CD4-positive, alpha-beta T cell treated with Interleukin-15 for 1 hour (primary cell): Measurements from ENCODE around the gene ESCO1.

ENCODE experiments used
- DNase-seq: peaks from one replicate; pipeline ENCODE4 v3.0.0-alpha.2; 2020

Gene ESCO1

DNA sequence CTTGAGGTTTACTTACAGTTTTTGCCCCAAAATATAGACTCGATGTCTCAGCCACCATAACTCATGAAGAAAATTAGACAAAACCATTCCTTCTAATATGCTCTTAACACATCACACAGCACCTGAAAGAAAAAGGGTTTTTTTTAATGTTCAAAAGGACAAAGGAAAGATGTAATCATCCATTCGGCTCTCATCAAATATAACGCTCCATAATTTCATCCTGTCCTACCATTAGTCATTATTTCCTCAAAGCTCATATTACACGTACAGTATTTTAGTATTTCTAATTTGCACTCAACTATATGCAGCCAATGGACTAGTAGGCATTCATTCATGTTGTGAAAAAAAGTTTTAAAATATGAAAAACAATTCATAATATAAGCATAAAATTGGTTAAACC, 24.8 kb downstream of the ESCO1 start:
- no peak for DNase-seq

DNA sequence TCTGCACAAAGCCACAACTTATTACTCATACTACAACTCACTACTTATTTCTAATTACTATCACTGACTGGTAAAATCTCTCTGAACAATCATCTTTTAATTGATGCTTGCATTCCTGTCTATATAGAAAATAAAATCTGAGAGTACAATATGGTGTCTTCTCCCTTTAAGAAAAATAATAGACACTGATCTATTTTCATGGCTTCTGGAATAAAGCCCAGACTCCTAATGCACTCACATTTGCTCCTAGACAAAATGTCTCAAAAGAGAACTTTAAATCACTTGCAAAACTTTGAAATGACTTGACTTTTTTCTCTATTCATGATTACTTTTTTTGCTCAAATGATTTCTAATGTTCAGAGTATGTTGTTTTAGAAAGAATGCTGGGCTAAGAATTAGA, 28.7 kb downstream of the ESCO1 start:
- no peak for DNase-seq

DNA sequence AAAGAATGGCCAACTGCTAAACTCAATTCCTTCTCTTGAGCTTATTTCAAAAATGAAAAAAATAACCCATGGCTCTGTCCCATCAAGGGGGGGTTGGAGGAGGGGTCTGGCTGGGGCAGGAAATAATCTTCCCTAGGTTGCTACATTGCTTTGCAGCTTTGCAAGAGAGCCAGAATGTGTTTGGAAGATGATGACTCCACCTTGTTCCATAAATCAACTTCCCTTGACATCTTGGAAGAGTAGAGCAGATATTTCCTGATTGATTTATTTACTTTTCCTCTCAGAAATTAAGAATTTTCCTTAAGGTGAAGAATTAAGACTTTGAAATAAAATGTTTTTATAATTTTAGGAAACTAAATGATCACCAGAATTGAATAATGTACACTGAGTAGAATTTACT, 41.3 kb downstream of the ESCO1 start:
- DNase-seq: no peak

DNA sequence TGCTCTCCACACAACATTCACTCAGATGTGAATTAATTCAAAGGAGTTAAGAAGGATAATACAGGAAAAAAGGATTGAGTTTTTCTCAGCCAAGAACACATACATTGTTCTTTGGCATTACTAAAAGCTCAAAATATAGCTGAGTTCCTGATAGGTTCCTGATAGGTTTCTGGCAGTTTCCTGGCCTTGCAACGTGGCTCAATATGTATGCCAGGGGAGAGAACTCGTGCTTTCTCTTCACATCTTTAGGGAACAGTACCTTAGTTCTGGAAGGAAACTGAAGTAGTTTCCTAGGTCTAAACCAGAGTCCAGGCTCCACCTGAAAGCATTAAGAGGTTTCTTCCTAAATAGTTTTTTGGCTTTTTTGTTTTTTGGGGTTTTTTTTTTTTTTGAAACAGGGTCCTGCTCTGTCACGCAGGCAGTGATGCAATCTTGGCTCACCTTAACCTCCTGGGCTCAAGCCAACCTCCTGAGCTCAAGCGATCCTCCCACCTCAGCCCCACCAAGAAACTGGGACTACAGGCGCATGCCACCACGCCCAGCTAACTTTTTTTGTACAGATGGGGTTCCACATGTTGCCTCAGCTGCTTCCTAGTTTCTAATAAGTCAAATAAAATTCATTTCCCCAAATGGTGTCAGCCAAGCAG, 42.8 kb downstream of the ESCO1 start:
- no peak for DNase-seq

DNA sequence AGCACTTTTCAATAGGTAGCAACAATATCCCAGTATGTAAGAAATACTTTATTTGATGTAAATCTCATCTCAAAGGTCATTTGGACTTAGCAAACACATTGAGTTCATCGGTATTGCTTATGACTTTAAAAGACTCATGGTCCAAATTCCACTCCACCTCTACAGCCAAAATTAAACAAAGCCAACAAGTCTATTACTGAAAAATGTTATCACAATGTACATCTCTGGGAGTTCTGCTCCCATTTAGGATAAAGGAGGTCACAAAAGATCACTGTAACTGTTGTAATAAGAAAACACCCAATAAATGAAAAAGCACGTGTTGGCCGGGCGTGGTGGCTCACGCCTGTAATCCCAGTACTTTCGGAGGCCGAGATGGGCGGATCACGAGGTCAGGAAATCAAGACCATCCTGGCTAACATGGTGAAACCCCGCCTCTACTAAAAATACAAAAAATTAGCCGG, 50.0 kb downstream of the ESCO1 start:
- no peak for DNase-seq

DNA sequence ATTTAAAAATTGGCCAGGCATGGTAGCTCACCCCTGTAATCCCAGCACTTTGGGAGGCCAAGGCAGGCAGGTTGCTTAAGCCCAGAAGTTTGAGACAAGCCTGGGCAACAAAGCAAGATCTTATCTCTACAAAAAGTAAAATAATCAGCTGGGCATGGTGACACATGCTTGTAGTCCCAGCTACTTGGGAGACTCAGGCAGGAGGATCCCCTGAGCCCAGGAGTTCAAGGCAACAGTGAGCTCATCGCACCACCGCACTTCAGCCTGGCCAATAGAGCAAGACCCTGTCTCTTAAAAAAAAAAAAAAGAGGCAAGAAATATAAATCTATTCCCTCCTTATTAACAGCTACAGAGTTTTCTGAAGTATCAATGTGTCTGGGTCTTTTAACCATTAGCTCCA, 51.9 kb downstream of the ESCO1 start:
- DNase-seq: no peak

DNA sequence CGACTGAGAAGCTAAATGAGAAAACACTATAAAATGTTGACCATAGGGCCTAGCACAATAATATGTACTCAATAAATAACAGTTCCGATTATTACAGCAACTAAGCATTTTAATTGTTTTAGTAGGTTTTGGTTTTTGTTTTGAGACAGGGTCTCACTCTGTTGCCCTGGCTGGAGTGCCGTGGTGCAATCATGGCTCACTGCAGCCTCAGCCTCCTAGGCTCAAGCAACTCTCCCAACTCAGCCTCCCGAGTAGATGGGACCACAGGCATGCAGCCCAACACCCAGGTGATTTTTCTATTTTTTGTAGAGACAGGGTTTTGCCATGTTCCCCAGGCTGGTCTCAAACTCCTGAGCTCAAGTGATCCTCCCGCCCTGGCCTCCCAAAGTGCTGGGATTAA, 54.1 kb downstream of the ESCO1 start:
- no peak for DNase-seq

DNA sequence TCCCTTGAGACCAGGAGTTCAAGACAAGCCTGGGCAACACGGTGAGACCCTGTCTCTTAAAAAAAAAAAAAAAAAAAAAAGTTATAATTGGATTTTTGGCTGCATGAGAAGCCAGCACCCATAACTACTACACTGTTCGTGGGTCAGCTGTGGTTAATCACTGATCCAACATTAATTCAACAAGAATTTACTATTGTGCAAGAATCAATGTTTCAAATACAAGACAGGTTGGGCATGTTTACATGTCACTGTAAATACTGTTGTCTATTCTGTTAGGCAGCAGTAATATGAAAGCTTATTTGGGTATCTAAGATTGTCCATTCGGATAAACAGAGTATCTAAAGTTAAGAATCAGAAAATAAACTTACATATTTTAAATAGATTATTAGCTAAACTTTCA, 62.3 kb downstream of the ESCO1 start:
- no peak for DNase-seq

DNA sequence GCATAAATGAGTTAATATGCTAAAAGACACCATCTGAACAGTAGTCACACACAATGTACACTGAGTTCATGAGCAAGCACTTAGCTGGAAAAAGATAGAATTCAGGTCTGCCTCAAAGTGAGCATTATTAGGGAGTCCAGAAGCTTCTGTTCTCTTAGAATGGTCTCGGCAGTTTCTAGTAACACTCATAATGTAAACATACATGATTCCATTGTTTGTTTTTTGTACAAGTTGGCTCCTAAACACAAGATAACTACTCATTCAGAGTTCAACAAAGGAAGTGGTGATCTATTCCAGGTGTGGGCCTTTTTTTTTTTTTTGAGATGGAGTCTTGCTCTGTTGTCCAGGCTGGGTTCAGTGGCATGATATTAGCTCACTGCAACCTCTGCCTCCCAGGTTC, 66.2 kb downstream of the ESCO1 start:
- DNase-seq: no peak

DNA sequence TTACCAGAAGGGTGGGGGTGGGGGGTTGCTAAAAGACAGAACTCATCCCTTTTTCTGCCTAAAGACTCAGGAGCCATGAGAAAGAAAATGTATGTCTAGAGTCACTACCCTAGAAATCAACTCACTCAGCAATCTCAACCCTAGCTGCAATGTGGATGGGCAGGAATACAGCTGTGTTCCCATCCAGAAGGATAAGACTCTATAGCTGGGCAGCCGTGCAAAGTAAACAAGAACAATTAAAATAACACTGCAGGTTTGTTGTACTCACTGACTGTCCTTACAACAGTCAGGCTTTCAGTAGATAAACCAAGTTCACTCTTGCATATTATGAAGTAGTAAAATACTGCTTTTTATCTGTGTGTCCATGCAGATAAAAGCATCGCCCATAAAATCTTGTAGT, 74.0 kb downstream of the ESCO1 start:
- DNase-seq: no peak

DNA sequence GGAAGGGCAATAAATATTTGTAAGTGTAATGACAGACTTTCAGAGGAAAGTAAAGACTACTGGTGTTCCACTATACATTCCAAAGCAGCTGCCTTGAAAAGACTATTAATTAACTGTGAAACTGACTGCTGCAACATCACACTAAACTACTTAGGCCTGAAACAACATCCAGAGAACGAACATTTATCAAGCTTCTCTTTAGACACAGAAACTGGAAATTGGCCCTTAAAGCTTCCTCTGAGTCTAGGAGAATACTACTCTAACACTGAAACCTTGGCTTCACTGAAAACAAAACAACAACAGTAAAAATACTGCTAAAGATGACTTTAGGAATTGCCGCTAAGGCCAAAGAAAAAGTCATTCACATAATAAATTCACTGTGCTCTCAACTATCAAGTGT, 74.6 kb downstream of the ESCO1 start:
- DNase-seq: no peak

DNA sequence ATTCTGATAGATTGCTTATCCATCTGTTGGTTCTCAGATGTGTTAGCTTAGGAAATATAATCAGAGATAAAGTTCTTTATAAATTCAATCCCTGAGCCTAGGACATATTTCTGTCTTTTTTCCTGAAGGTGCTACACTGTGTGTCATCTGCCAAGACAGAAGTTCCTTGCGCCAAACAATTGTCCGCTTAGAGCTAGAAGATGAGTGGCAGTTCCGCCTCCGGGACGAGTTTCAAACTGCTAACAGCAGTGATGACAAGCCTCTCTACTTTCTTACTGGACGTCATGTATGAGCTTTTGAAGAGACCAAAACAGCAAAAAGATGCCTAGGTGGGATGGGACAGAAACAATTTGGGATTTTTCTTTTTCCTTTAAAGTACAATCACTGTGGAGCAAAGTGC, 78.0 kb downstream of the ESCO1 start:
- DNase-seq: no peak

DNA sequence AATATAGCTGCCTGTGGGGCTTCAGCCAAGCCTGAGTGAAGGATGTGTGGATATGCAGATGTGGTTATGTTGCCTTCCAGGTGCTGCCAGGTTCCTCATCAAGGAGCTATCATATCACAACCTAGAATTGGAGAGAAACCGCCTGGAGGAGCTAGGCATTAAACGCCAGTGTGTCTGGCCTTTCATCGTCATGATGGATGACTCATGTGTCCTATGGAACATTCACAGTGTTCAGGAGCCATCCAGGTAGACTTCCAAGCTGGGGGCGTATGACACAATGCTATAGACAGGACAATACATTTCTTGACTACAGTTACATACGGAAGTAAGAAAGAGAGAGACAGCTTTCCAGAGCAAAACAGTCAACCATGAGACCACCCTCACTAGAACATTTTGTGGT, 86.8 kb downstream of the ESCO1 start:
- no peak for DNase-seq

DNA sequence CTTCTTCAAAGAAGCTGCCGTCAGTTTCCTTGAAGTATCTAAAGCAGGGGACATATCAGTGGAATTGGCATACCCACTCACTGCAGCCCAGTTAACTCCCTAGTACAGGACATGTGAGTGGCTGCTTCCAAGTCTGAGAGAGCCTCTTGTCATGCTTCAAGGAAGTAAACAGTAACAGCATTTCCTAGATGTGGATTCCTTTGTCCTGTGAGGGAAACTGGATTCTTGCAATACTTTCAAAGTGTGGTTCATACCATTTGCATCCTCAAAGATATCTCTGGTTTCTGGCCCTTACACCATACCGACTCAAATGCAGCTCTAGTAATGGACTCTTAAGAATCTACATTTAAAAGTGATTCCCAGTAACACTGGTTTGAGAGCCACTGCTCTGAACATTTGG, 87.2 kb downstream of the ESCO1 start:
- no peak for DNase-seq

DNA sequence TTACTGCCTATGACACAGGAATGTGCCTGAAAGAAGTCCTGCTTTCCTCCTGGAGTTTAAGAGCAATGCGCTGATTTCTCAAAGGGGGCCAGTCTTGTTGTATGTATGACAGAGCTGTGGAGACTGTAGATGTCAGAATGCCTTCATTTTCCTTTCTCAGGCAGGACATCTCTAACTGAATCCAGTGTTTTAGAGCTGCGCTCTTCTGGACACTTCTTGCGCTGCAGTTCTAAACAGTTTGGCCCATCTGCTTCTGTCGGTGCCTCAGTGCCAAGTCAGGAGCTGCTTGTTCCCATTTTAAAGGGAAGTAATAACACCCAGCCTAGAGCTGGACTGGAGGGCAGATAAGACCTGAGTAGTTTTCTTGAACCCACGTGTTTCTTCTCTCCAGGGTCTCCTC, 91.4 kb downstream of the ESCO1 start:
- no peak for DNase-seq

DNA sequence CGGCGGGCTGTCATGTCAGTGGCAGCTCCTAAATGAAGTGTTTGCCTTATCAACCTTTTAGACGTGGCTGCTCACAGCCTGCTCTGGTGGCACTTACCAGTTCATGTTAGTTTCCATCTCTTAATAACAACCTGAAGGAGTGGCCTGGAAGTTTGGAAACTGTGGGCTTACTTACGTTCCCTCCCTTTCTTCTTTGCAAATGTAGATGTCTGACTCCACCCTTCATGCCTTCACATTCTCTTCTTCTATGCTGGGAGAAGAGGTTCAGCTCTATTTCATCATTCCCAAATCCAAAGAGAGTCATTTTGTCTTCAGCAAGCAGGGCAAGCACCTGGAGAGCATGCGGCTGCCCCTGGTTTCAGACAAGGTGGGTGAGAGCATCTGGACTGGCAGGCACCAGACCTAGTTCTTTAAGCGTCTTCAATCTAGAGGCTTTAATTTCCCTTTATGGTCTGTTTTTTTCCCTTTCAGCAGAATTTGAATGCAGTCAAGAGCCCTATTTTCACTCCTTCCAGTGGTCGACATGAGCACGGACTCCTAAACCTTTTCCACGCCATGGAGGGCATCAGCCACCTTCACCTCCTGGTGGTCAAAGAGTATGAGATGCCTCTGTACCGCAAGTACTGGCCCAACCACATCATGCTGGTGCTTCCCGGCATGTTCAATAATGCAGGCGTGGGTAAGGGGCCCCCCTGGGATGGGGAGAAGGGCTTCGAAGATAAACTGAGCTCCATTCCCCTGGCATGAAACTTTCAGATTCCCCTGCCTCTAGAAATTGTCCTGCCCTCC, 92.4 kb downstream of the ESCO1 start:
- no peak for DNase-seq

DNA sequence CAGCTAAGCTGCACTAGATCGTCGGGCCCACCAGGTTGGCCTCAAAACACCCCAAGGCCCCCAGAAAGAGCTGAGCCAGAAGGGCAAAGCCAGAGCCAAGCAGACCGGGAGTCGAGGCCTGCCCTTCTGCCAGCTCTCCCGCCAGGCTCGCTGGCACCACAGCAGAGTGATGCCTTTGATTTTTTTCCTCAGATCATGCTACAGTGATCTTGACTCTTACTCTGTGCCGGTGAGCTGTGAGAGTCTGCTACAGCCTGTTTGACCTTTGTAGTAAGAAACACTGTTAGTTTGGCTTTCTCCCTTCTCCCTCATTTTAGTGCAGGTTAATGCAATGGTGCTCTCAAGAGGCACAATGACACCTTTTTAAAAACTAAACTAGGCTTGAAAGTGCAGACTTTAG, 97.8 kb downstream of the ESCO1 start:
- DNase-seq: no peak

DNA sequence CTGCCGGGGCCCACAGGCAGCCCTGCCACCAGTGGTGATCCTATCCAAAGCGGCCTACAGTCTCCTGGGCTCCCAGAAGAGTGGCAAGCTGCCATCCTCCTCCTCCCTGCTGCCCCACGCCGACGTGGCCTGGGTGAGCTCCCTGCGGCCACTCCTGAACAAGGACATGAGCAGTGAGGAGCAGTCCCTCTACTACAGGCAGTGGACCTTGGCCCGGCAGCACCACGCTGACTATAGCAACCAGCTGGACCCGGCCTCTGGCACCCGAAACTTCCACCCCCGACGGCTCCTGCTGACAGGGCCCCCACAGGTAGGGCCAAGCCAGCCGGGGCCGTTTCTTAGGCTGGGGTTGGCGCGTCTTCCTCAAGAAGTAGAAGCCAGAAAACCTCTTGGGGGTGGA, 100.5 kb downstream of the ESCO1 start:
- DNase-seq: no peak

DNA sequence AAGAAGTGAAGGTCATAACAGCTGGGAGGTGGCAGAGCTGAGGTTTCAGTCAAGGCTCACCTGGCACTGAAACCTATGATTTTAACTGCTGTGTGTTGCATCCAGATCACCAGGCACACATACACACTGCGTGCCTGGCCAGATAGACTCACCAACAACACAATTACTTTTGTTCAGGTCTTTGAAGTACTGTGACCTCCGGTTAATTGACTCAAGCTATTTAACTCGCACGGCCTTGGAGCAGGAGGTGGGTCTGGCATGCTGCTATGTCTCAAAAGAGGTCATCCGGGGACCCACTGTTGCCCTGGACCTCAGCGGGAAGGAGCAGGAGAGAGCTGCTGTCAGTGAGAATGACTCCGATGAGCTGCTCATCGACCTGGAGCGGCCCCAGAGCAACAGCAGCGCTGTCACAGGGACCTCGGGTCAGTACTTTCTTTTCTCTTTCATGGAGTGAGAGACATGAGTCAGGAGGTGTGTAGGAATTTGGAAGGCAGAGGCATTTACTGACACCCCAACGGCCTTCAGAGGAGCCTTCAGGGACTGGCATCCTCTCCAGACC, 104.1 kb downstream of the ESCO1 start:
- DNase-seq: no peak

DNA sequence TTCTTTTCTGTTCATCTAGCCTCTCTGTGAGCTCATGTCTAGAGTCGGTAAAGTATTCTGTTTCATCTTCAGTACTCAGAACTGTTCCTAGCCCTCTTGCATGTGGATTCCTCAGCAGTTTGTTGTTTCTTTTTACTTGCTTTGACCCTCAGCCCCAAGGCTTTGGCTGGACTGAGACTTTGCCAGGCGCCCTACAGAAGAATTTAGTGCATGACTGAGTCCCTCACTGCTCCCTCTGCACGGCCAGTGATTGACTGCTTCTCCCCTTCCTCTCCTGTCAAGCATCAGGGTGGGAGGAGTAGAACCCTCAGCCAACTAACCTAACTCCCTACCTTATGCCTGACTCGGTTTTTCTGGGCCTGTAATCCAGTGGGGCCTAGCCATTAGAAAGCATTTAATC, 109.8 kb downstream of the ESCO1 start:
- no peak for DNase-seq

DNA sequence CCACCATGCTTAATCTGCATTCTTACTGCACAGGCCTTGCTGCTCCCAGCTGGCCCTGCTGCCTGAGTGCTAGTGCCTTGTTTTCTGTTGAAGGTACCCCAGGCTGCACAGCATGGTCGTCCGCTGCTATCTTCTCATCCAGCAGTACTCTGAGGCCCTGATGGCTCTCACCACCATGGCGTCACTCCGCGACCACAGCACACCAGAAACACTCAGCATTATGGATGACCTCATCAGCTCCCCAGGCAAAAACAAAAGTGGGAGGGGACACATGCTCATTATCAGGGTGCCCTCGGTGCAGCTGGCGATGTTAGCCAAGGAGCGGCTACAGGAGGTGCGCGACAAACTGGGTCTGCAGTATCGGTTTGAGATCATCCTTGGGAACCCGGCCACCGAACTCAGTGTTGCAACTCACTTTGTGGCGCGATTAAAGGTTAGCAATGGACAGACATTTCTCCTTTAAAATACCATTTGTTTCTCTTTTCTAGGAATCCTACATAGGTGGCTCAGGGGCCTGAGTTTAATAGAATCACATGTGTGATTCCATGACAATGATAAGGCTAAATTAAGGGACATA, 110.5 kb downstream of the ESCO1 start:
- DNase-seq: no peak

DNA sequence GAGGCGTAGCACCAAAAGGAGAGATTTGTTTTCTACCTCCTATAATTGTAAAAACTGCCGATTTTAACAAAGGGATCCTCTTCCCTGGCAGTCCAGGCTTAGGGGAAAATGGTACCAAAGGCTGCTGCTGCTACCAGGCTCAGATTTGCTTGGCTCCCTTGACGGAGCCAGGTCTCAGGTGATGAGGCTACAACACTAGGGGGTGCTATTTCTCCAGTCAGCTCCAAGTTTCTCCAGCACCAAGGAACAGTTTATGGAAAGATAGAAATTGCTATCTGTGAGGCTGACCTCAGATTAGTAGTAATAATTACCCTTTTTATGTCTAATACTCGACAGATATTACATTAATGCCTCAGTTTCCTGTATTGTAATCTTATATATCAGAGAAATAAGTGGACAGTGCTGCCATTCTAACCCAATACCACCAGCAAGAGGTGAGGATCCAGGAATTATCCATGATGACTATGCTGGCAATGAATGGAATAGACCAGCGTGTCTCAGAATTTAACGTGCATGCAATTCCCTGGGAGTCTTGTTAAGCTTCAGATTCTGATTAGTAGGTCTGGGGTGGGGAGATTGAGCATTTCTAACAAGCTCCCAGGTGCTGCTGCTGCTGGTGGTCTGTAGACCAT, 111.3 kb downstream of the ESCO1 start:
- DNase-seq: no peak

DNA sequence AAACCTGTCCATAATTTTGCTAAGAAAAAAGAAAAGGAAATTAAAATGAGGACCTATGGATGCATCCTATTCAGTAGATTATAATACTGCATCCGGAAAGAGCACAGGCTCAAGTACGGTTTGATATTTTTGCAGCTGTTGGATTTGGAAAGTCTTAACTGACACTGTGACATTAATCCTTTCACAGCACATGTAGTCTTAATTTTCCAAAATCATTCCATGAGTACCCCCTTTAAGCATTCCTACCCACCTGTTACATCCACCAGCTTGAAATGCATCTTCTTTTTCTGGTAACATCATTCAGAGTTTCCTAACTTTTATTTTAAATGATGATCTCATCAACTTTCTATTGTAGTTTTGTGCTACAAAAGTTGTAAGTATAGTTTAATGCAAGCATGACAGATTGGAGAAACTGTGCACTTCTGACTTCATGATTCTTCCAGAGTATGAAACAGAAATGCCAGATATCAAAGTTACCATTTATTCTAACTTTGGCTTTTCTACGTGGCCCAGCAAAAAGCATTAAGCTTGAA, 113.5 kb downstream of the ESCO1 start:
- no peak for DNase-seq
